GM21529 (cell line): ENCODE data around the gene GID8.

ENCODE experiments used
- ATAC-seq: cut with Tn5 transposase; IDR thresholded peaks from one replicate; pipeline ENCODE4 v1.9.1; 2021; ENCODE audit not compliant: unreplicated experiment

Gene GID8

GRCh38 chr20:62902926-62903615, 34.9 kb upstream of the GID8 start:
- ATAC-seq = no peak

- ATAC-seq = no peak
Measured at GRCh38 chr20:62905536-62906117, 32.3 kb upstream of the GID8 start.

GRCh38 chr20:62906209-62906608, 31.7 kb upstream of the GID8 start:
- ATAC-seq = no peak

GRCh38 chr20:62906647-62907375, 31.1 kb upstream of the GID8 start:
- no peak for ATAC-seq

GRCh38 chr20:62907384-62908317, 30.3 kb upstream of the GID8 start:
- ATAC-seq = no peak

- no peak for ATAC-seq
Measured at GRCh38 chr20:62908971-62909791, 28.8 kb upstream of the GID8 start.

GRCh38 chr20:62910217-62910766, 27.7 kb upstream of the GID8 start:
- no peak for ATAC-seq

- no peak for ATAC-seq
Measured at GRCh38 chr20:62910777-62911497, 27.0 kb upstream of the GID8 start.

GRCh38 chr20:62911701-62912280, 26.2 kb upstream of the GID8 start:
- ATAC-seq = no peak

GRCh38 chr20:62913043-62913630, 24.8 kb upstream of the GID8 start:
- ATAC-seq = no peak

- no peak for ATAC-seq
Measured at GRCh38 chr20:62914436-62914835, 23.5 kb upstream of the GID8 start.

- no peak for ATAC-seq
Measured at GRCh38 chr20:62914970-62915457, 22.9 kb upstream of the GID8 start.

- no peak for ATAC-seq
Measured at GRCh38 chr20:62916703-62917476, 21.1 kb upstream of the GID8 start.

GRCh38 chr20:62917720-62918119, 20.2 kb upstream of the GID8 start:
- no peak for ATAC-seq

- no peak for ATAC-seq
Measured at GRCh38 chr20:62918147-62918546, 19.8 kb upstream of the GID8 start.

GRCh38 chr20:62918831-62919230, 19.1 kb upstream of the GID8 start:
- no peak for ATAC-seq

- ATAC-seq = no peak
Measured at GRCh38 chr20:62920039-62920645, 17.8 kb upstream of the GID8 start.
